OCI-LY3 (cell line): Measurements from ENCODE around the gene SMR3B.

Source experiments
- H2AFZ ChIP-seq: fragments of 200-600, 300-600 bp; shearing (Covaris generic); 2 replicates; pipeline ENCODE4 v1.6.0; 2014; ENCODE audit warnings: antibody characterized with exemption, low read depth, low read length
- H3K27ac ChIP-seq: fragments of 200-600, 300-600 bp; sonication (generic); 2 replicates; pipeline ENCODE4 v1.5.1; 2014; ENCODE audit warnings: mild to moderate bottlenecking, low read length, moderate library complexity, mixed read lengths
- H3K27me3 ChIP-seq: fragments of 200-600, 300-600 bp; sonication (generic); 2 replicates; pipeline ENCODE4 v1.6.1; 2014; ENCODE audit warnings: low read depth, low read length, mixed read lengths
- H3K36me3 ChIP-seq: fragments of 200-600, 300-600 bp; sonication (generic); replicated peaks from 2 replicates; pipeline ENCODE3; 2014; ENCODE audit warnings: low read depth, low read length, mixed read lengths
- H3K4me1 ChIP-seq: fragments of 300-600, 200-600 bp; sonication (generic); 2 replicates; pipeline ENCODE4 v1.6.1; 2014; ENCODE audit warnings: low read length, mixed read lengths
- H3K4me2 ChIP-seq: fragments of 200-600, 300-600 bp; sonication (generic); 2 replicates; pipeline ENCODE4 v1.6.1; 2014; ENCODE audit warnings: low read length, mixed read lengths
- H3K4me3 ChIP-seq: fragments of 300-600, 200-600 bp; sonication (generic); 2 replicates; pipeline ENCODE4 v1.5.1; 2014; ENCODE audit warnings: antibody characterized with exemption, mild to moderate bottlenecking, low read length, moderate library complexity
- H3K79me2 ChIP-seq: fragments of 300-600, 200-600 bp; shearing (Covaris generic); 2 replicates; pipeline ENCODE4 v1.6.1; 2014; ENCODE audit warnings: mild to moderate bottlenecking, low read length, mixed read lengths
- H3K9ac ChIP-seq: fragments of 300-600, 200-600 bp; shearing (Covaris generic); 2 replicates; pipeline ENCODE4 v1.6.0; 2014; ENCODE audit warnings: mild to moderate bottlenecking, low read length, moderate library complexity
- H3K9me3 ChIP-seq: fragments of 200-600, 300-600 bp; shearing (Covaris generic); 2 replicates; pipeline ENCODE4 v1.6.1; 2014; ENCODE audit warnings: low read length, mixed read lengths; ENCODE audit not compliant: insufficient read depth
- H4K20me1 ChIP-seq: fragments of 200-600, 300-600 bp; sonication (generic); 2 replicates; pipeline ENCODE4 v1.6.1; 2016; ENCODE audit warnings: low read length, mixed read lengths; ENCODE audit not compliant: insufficient read depth
- CTCF ChIP-seq: fragments of 200-600, 300-600 bp; sonication (generic); IDR thresholded peaks from 2 replicates; pipeline ENCODE4 v1.5.1; 2014; ENCODE audit warnings: antibody characterized with exemption, low read length, low read depth
- EZH2phosphoT487 ChIP-seq: fragments of 200-600 bp; shearing (Covaris generic); IDR thresholded peaks from 2 replicates; pipeline ENCODE4 v1.6.1; 2018; ENCODE audit warnings: antibody characterized with exemption, mixed run types, low read depth

Gene SMR3B

GRCh38 chr4:70402762-70403161 lies 19.8 kb downstream of the SMR3B start:
- Histone ChIP-seq H3K4me3 (no peak overlapping the region), H3K27ac (no peak overlapping the region)

GRCh38 chr4:70405765-70406164 lies 22.8 kb downstream of the SMR3B start:
- H3K36me3 ChIP-seq = no peaks in the 10 kb centered on the region
- TF ChIP-seq EZH2phosphoT487 = no peak
- H2AFZ ChIP-seq = no peak overlapping the region
- H3K9ac ChIP-seq = no peak overlapping the region
- no peak overlapping the region for H3K27ac ChIP-seq
- H3K79me2 ChIP-seq = no peaks in the 10 kb centered on the region
- no peaks in the 10 kb centered on the region for H3K9me3 ChIP-seq
- H3K27me3 ChIP-seq = no peaks in the 10 kb centered on the region
- H3K4me3 ChIP-seq = no peak overlapping the region
- H3K4me1 ChIP-seq = no peaks in the 10 kb centered on the region
- no peak overlapping the region for H3K4me2 ChIP-seq
- H4K20me1 ChIP-seq = no peaks in the 10 kb centered on the region

More at GRCh38 chr4:70402762-70403161, 19.8 kb downstream of the SMR3B start:
- Histone ChIP-seq H2AFZ (no peak overlapping the region), H3K79me2 (no peaks in the 10 kb centered on the region), H3K9me3 (no peaks in the 10 kb centered on the region), H3K9ac (no peak overlapping the region), H4K20me1 (no peaks in the 10 kb centered on the region), H3K4me1 (no peaks in the 10 kb centered on the region), H3K27me3 (no peaks in the 10 kb centered on the region), H3K4me2 (no peak overlapping the region), H3K36me3 (no peaks in the 10 kb centered on the region)
- TF ChIP-seq EZH2phosphoT487 (no peak), CTCF (no peak)

GRCh38 chr4:70425306-70425705 lies 42.4 kb downstream of the SMR3B start:
- H3K4me2 ChIP-seq = no peak overlapping the region
- H4K20me1 ChIP-seq = no peaks in the 10 kb centered on the region
- no peak for TF ChIP-seq CTCF
- TF ChIP-seq EZH2phosphoT487 = no peak
- H2AFZ ChIP-seq = no peak overlapping the region
- no peaks in the 10 kb centered on the region for H3K36me3 ChIP-seq
- H3K9me3 ChIP-seq = no peaks in the 10 kb centered on the region
- H3K27ac ChIP-seq = no peak overlapping the region
- no peaks in the 10 kb centered on the region for H3K27me3 ChIP-seq
- 0 out of 2 replicates have a peak, but pooled peaks cover 3% of the 10 kb centered on the region for H3K4me1 ChIP-seq
- H3K4me3 ChIP-seq = no peak overlapping the region
- no peak overlapping the region for H3K9ac ChIP-seq
- H3K79me2 ChIP-seq = no peaks in the 10 kb centered on the region

GRCh38 chr4:70426789-70427188 lies 43.9 kb downstream of the SMR3B start:
- Histone ChIP-seq H3K36me3 (no peaks in the 10 kb centered on the region), H3K79me2 (no peaks in the 10 kb centered on the region), H3K4me3 (no peak overlapping the region), H4K20me1 (no peaks in the 10 kb centered on the region), H3K27me3 (no peaks in the 10 kb centered on the region), H3K4me2 (no peak overlapping the region), H2AFZ (no peak overlapping the region), H3K4me1 (0 out of 2 replicates have a peak, but pooled peaks cover 3% of the 10 kb centered on the region), H3K9ac (no peak overlapping the region), H3K27ac (no peak overlapping the region), H3K9me3 (no peaks in the 10 kb centered on the region)
- TF ChIP-seq EZH2phosphoT487 = no peak
- no peak for TF ChIP-seq CTCF

GRCh38 chr4:70437197-70437596 lies 54.3 kb downstream of the SMR3B start:
- no peak for TF ChIP-seq EZH2phosphoT487
- TF ChIP-seq CTCF = no peak
- Histone ChIP-seq H3K27ac (no peak overlapping the region), H3K4me3 (no peak overlapping the region), H2AFZ (no peak overlapping the region), H3K4me2 (no peak overlapping the region), H4K20me1 (no peaks in the 10 kb centered on the region), H3K36me3 (no peaks in the 10 kb centered on the region), H3K9ac (no peak overlapping the region), H3K9me3 (no peaks in the 10 kb centered on the region), H3K4me1 (no peaks in the 10 kb centered on the region), H3K79me2 (no peaks in the 10 kb centered on the region), H3K27me3 (no peaks in the 10 kb centered on the region)
